Neutrophil (primary cell): ENCODE results near the gene EFNA2.

Experiments
- H3K27ac ChIP-seq: fragments of 200-600 bp; sonication (generic); 2 replicates; pipeline ENCODE4 v1.5.1; 2016; ENCODE audit warnings: mild to moderate bottlenecking, moderate library complexity
- H3K27me3 ChIP-seq: fragments of 200-600 bp; sonication (generic); 2 replicates; pipeline ENCODE4 v1.6.0; 2016; ENCODE audit warnings: mild to moderate bottlenecking
- H3K36me3 ChIP-seq: fragments of 200-600 bp; sonication (generic); 2 replicates; pipeline ENCODE4 v1.5.1; 2017
- H3K4me1 ChIP-seq, 2 experiments: fragments of 200-600 bp in 1 of 2; sonication (generic) in 1 of 2; 1 replicate in 1 of 2; 2 replicates in 1 of 2; pipeline versions ENCODE4 v1.5.1 to v1.6.1; 2013 to 2016; ENCODE audit warnings: low read depth in 1 of 2, low read length in 1 of 2, mild to moderate bottlenecking in 1 of 2, moderate library complexity in 1 of 2; ENCODE audit not compliant: control insufficient read depth in 1 of 2, insufficient read depth in 1 of 2
- H3K4me3 ChIP-seq, 2 experiments: fragments of 200-600 bp in 1 of 2; sonication (generic) in 1 of 2; 1 replicate in 1 of 2; 2 replicates in 1 of 2; pipeline ENCODE4 v1.5.1; 2013 to 2016; ENCODE audit warnings: low read depth in 1 of 2, low read length in 1 of 2, mild to moderate bottlenecking in 1 of 2, moderate library complexity in 1 of 2
- H3K9me3 ChIP-seq: fragments of 200-600 bp; sonication (generic); 2 replicates; pipeline ENCODE4 v1.5.1; 2016
- TF ChIP-seq, protein P1 (sequence below): fragments of 200-600 bp; sonication (generic); IDR thresholded peaks from 2 replicates; pipeline ENCODE4 v1.5.1; 2016; ENCODE audit warnings: antibody characterized with exemption

EFNA2 gene

DNA sequence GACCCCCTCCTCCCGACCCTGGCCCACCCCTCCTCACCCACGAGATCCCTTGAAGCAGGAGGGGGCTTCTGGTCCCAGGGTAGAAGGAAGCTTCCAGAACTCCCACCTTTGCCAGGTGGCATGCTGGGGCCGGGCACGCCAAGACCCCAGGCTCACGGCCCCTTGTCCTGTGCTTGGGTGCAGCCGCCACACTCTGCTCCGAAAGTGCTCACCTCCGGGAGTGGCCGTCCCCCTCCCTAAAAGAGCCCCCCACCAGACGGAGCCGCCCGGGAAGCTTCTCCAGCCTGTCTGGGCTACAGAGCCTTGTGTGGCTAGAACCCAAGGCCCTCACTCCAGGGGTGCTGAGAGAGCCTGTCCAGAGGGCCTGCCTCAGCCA lies 1.8 kb upstream of the EFNA2 start:
- Histone ChIP-seq H3K4me3 (no peak overlapping the region), H3K27me3 (peaks cover 62% of the 10 kb centered on the region), H3K4me1 (no peaks in the 10 kb centered on the region), H3K9me3 (no peaks in the 10 kb centered on the region), H3K27ac (no peak overlapping the region), H3K36me3 (peaks cover 4% of the 10 kb centered on the region)
- TF ChIP-seq, protein P1, sequence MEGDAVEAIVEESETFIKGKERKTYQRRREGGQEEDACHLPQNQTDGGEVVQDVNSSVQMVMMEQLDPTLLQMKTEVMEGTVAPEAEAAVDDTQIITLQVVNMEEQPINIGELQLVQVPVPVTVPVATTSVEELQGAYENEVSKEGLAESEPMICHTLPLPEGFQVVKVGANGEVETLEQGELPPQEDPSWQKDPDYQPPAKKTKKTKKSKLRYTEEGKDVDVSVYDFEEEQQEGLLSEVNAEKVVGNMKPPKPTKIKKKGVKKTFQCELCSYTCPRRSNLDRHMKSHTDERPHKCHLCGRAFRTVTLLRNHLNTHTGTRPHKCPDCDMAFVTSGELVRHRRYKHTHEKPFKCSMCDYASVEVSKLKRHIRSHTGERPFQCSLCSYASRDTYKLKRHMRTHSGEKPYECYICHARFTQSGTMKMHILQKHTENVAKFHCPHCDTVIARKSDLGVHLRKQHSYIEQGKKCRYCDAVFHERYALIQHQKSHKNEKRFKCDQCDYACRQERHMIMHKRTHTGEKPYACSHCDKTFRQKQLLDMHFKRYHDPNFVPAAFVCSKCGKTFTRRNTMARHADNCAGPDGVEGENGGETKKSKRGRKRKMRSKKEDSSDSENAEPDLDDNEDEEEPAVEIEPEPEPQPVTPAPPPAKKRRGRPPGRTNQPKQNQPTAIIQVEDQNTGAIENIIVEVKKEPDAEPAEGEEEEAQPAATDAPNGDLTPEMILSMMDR = no peak

DNA sequence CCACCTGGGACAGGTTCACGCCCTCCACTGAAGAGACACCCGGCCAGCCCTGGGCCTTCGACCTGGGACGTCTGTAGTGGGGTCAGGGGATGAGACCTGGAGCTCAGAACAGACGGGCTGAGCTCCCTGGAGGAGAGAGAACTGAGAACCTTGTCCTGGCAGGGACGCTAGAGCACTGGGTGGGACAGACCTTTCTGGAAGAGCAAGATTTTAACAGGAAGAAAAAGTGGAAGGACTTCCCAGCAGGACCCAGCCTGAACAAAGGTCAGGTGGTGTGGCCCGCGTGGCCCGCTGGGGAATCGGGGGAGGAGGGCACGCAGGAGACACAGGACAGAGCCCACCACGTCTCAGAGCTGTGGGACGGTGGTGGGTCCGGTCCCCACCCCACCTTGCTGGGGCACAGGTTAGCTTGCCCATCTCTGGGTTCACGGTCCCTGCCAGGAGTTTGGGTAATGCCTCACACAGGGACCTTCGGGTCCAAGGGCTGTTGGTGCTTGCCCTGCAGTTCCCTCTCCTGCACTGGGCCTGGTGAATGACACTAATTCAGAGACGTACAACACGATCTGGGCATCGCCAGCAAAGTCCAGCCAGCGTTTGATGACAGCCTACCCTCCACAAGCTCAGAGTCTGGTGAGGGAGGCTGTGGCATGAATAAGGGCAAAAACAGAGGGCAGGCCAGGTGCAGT lies 1.2 kb upstream of the EFNA2 start:
- no peak overlapping the region for H3K27ac ChIP-seq
- peaks cover 67% of the 10 kb centered on the region for H3K27me3 ChIP-seq
- TF ChIP-seq, protein P1 = no peak
- no peaks in the 10 kb centered on the region for H3K36me3 ChIP-seq
- H3K4me1 ChIP-seq = no peaks in the 10 kb centered on the region
- H3K4me3 ChIP-seq = no peak overlapping the region
- H3K9me3 ChIP-seq = no peaks in the 10 kb centered on the region

DNA sequence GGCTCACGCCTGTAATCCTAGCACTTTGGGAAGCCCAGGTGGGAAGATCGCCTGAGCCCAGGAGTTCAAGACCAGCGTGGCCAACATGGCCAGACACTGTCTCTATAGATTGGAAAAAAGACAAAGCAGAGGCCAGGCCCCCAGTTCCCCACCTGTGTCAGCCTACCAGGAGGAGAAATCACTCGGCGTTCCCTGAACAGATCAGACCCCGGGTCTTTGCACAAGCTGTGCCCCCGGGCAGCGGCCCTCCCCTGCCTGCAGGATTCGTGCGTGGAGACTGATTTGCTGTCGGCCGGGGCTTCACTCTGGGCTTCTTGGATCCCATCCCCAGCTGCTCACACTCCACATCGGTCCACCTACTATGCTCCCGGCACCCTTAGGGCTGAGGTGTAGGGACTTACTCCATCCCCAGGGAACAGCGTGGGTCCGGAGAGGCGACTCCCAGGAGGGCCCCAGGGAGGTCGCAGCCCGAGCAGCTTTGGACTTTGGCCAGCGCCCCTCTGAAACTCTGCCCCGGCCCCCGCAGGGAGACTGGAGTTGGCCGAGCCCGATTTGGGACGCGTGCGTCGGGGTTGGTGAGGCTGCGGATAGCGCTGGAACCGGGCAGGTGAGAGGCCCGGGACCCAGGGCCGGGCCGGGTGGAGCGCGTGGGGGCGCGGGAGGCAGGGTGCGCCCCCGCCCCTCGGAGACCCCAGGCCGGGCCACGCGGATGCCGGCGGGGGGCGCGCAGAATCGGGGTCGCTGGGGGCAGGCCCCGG lies 515 bp upstream of the EFNA2 start:
- peaks cover 74% of the 10 kb centered on the region for H3K27me3 ChIP-seq
- H3K27ac ChIP-seq = no peak overlapping the region
- no peaks in the 10 kb centered on the region for H3K4me1 ChIP-seq
- H3K9me3 ChIP-seq = no peaks in the 10 kb centered on the region
- no peak overlapping the region for H3K4me3 ChIP-seq
- H3K36me3 ChIP-seq = no peaks in the 10 kb centered on the region
- TF ChIP-seq, protein P1 = no peak

DNA sequence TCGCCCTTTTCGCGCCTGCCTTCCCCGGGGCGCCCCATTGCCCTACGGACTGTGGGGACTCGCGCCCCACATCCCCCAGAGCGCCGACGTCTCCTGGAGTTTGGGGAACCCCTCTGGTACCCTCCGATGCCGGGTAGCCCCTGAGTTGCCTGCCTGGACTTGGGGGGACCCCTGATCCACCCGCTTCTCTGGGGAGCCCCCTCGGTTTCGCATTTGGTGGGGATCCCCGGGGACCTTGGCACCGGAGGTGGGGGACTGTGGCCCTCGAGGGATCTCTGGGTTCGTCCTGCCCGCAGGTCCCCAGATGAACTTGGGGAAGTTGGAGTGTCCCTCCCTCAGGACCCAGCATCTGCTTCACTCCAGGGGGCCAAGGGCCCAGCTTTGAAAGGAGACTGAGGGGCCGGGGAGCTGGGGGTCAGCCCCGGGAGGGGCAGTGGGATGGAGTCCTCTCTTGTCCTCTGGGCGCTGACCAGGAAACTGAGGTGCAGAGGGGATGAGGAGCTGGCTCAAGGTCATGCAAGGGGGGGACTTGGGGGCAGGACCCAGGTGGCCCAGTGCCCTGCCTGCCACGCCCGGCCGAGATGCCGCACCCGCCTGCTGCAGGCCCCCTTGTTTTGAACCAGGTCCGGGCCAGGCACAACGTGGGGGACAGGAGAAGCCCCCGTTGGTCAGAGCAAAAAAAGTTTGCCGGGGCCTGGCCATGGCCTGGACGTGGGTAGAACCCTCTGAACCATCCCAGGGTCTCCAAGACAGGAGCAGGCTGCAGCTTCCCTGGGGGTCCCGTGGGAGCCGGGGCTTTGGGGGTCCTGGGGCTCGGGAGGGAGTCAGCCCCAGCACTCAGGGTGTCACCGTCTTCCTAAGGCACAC lies 1.0 kb downstream of the EFNA2 start:
- TF ChIP-seq, protein P1 = no peak
- Histone ChIP-seq H3K9me3 (no peaks in the 10 kb centered on the region), H3K4me1 (no peaks in the 10 kb centered on the region), H3K27me3 (peaks cover 90% of the 10 kb centered on the region), H3K36me3 (no peaks in the 10 kb centered on the region), H3K4me3 (no peak overlapping the region), H3K27ac (no peak overlapping the region)

DNA sequence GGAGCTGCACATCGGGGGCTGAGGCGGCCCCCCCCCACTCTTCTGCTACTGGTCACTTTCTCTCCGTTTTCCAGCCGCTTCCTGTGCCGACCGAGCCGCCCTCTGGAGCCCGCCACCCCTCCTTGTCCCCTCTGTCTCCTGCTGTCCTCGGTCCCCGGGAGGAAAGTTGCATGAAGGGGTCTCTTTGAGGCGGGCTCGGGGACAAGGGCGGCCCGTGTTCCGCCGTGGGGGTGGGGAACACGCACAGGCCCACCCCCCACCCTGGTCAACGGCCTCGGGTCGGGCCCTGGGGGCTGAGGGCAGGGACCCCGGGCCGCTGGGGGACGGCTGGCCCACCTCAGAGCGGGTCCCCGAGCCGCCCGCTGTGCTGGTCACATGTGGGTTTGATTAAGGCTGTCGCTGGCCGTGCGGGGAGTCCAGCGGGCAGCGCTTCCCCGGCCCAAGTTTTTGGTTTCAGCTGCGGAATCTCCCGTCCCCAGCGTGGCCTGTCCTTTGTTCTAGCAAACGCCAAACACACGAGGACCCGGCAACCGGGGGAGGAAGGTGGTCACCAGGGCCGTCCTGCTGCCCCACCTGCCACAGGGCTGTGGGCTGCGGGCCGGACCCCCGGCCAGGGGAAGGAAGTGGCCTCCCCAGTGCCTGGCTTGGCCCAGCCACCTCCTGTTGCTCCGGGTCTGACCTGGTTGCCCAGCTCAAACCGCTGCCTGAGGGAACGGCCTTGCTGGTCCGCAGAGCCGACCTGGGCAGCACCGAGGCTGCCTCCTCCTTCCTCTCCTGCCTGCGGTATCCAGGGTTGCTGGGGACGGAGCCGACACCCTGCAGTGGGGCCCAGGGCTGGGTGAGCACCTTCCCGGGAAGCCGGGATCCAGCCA lies 1.9 kb downstream of the EFNA2 start:
- Histone ChIP-seq H3K4me3 (no peak overlapping the region), H3K9me3 (no peaks in the 10 kb centered on the region), H3K4me1 (no peaks in the 10 kb centered on the region)

More for the DNA sequence above, 1.9 kb downstream of the EFNA2 start:
- Histone ChIP-seq H3K36me3 (no peaks in the 10 kb centered on the region), H3K27ac (no peak overlapping the region), H3K27me3 (peaks cover 98% of the 10 kb centered on the region)
- TF ChIP-seq, protein P1 = no peak
